ENCODE results near the gene GALNT17.

Gene GALNT17

DNA sequence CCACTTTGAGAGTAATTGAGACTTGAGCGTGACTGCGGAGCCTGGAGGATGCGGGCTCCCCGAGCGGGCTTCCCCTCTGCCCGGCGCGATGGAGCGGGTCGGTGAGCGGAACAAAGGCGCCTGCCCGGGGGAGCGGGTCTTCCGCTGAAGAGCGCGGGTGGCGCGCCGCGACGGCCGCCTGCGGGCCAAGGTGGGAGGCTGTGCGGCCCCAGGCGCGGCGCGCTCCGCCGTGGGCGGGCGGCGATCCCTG lies at the start of gene GALNT17:
TSS of gene GALNT17 (plus strand) at position 18 of the 250 bp plus-strand sequence.
- DNase-seq, result no peak
- H3K27me3 Mint-ChIP-seq, result peaks cover 39% of the 10 kb centered on the region
- CTCF ChIA-PET, result no interaction called here
- peaks cover 4% of the 10 kb centered on the region for H3K9me3 Mint-ChIP-seq
- H3K27ac Mint-ChIP-seq, result no peak within 1 kb of the TSS
- peaks cover 2% of the 10 kb centered on the region for H3K36me3 Mint-ChIP-seq
- no peaks in the 10 kb centered on the region for H3K4me1 Mint-ChIP-seq
- H3K4me3 Mint-ChIP-seq, result no peak within 1 kb of the TSS

DNA sequence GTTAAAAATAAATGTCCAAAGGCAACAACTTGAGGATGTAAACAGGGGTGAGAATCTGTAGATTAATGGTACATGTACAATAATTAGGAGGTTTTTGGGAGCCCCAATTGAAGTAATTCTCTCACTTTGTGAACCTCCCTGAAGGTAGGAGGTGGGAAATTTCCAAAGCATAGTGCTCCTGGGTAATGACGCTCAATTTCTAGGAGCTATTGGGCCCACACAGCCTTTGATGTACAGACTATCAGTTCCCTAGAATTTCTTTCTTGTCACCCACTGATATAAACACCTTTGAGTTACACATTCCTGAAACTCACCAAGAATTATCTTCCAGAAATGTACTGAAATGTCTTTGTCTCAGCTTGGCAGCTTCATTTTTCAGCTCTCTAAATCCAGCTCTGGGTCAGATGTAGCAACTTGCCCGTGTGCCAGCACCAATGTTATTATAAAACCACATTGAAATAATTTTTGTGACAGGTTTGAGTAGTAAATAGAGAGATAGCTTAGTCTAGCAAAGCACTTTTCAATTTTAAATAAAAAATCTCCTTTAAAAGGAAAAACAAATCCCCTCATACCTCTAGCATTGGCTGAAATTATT lies 36.6 kb upstream of the GALNT17 start:
- Mint-ChIP-seq H3K4me1 (no peaks in the 10 kb centered on the region), H3K36me3 (no peaks in the 10 kb centered on the region), H3K4me3 (no peak overlapping the region), H3K27me3 (no peaks in the 10 kb centered on the region), H3K9me3 (peaks cover 21% of the 10 kb centered on the region), H3K27ac (no peak overlapping the region)
- CTCF ChIA-PET, result no interaction called here
- no peak for DNase-seq

- Mint-ChIP-seq H3K4me1 (no peaks in the 10 kb centered on the region), H3K27ac (no peak overlapping the region), H3K27me3 (no peaks in the 10 kb centered on the region), H3K9me3 (peaks cover 20% of the 10 kb centered on the region), H3K4me3 (no peak overlapping the region), H3K36me3 (no peaks in the 10 kb centered on the region)
- CTCF ChIA-PET, result no interaction called here
- DNase-seq, result no peak
These were observed 35.6 kb upstream of the GALNT17 start for GRCh38 chr7:71096351-71096750.

GRCh38 chr7:71106226-71106625 lies 25.7 kb upstream of the GALNT17 start:
- no peak overlapping the region for H3K27ac Mint-ChIP-seq
- H3K4me1 Mint-ChIP-seq, result no peaks in the 10 kb centered on the region
- DNase-seq, result no peak
- H3K9me3 Mint-ChIP-seq, result peaks cover 23% of the 10 kb centered on the region
- CTCF ChIA-PET, result no interaction called here
- H3K4me3 Mint-ChIP-seq, result no peak overlapping the region
- no peaks in the 10 kb centered on the region for H3K36me3 Mint-ChIP-seq
- no peaks in the 10 kb centered on the region for H3K27me3 Mint-ChIP-seq

GRCh38 chr7:71112436-71112835 lies 19.5 kb upstream of the GALNT17 start:
- no peaks in the 10 kb centered on the region for H3K36me3 Mint-ChIP-seq
- DNase-seq, result no peak

DNA sequence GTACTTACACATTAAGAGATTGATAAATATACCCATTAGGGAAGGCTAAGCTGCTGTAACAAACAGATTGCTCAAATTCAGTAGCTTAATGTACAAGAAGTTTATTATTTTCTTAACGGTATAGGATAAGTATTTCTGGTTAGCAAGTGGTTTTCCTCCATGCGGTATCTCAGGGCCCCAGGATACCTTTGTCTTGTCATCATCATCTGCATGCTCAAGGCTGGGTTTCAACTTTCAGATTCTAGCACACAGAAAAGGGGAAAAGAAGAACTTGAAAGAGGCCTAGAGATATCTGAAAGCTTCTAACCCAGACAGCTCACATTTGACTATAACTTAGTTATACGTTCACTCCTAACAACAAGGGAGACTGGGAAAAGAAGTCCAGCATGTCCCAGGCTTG lies 11.8 kb upstream of the GALNT17 start:
- Mint-ChIP-seq H3K4me3 (no peak overlapping the region), H3K9me3 (peaks cover 32% of the 10 kb centered on the region), H3K4me1 (no peaks in the 10 kb centered on the region), H3K36me3 (no peaks in the 10 kb centered on the region), H3K27me3 (no peaks in the 10 kb centered on the region), H3K27ac (no peak overlapping the region)
- no peak for DNase-seq
- CTCF ChIA-PET, result no interaction called here

More at GRCh38 chr7:71112436-71112835, 19.5 kb upstream of the GALNT17 start:
- Mint-ChIP-seq H3K9me3 (peaks cover 23% of the 10 kb centered on the region), H3K4me3 (no peak overlapping the region), H3K27me3 (no peaks in the 10 kb centered on the region), H3K27ac (no peak overlapping the region), H3K4me1 (no peaks in the 10 kb centered on the region)
- CTCF ChIA-PET, result no interaction called here

GRCh38 chr7:71129126-71129525 lies 2.8 kb upstream of the GALNT17 start:
- DNase-seq, result no peak
- Mint-ChIP-seq H3K4me3 (no peak overlapping the region), H3K4me1 (no peaks in the 10 kb centered on the region), H3K27me3 (peaks cover 39% of the 10 kb centered on the region), H3K27ac (no peak overlapping the region), H3K36me3 (peaks cover 2% of the 10 kb centered on the region), H3K9me3 (peaks cover 6% of the 10 kb centered on the region)
- CTCF ChIA-PET, result no interaction called here

- Mint-ChIP-seq H3K36me3 (peaks cover 2% of the 10 kb centered on the region), H3K4me1 (no peaks in the 10 kb centered on the region), H3K4me3 (no peak overlapping the region), H3K27me3 (peaks cover 39% of the 10 kb centered on the region), H3K9me3 (peaks cover 2% of the 10 kb centered on the region), H3K27ac (no peak overlapping the region)
- DNase-seq, result no peak
- CTCF ChIA-PET, result no interaction called here
These were observed 1.8 kb upstream of the GALNT17 start for GRCh38 chr7:71130031-71130679.

DNA sequence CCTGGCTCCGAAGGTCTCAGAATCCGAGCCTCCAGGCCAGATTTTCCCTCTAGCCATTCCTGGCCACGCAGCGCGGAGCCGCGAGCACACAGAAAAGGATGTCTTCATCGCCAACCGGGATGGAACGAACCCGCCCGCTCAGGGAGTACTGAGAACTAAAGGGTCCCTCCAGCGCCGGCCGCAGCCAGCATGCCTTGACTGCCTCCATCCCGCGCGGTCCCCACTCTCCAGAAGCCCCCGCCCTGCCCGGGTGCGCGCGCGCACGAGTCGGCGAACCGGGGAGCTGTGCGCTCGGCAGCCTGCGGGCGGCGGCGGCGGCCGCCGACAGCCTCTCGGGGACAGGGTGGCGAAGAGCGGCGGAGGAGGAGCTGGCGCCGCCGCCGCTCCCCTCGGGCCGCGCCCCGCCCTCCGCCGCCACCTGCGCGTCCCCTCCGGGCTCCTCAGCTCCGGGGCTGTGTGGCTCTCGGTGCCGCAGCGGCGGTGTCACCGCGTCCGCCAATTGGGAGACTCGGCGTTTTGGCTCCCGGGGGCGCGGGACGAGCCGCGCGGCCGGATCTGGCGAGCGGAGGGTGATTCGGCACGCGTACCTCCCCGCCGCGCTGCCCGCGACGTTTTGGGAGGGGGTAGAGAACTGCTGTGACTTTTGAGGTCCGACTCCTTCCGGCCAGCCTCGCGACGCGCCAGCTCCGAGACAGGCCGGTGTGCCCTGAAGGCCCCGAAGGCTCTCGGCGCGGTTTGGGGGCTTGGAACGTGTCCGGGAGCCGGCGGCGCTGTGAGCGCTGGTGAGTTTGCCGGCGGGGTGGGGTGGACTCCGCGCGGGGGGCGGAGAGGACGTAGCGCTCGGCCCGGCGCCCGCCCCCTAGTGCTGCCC lies 453 bp upstream of the GALNT17 start:
- Mint-ChIP-seq H3K4me3 (no peak overlapping the region), H3K36me3 (peaks cover 2% of the 10 kb centered on the region), H3K4me1 (no peaks in the 10 kb centered on the region), H3K27ac (no peak overlapping the region), H3K9me3 (peaks cover 4% of the 10 kb centered on the region), H3K27me3 (peaks cover 39% of the 10 kb centered on the region)
- CTCF ChIA-PET, result no interaction called here
- no peak for DNase-seq

DNA sequence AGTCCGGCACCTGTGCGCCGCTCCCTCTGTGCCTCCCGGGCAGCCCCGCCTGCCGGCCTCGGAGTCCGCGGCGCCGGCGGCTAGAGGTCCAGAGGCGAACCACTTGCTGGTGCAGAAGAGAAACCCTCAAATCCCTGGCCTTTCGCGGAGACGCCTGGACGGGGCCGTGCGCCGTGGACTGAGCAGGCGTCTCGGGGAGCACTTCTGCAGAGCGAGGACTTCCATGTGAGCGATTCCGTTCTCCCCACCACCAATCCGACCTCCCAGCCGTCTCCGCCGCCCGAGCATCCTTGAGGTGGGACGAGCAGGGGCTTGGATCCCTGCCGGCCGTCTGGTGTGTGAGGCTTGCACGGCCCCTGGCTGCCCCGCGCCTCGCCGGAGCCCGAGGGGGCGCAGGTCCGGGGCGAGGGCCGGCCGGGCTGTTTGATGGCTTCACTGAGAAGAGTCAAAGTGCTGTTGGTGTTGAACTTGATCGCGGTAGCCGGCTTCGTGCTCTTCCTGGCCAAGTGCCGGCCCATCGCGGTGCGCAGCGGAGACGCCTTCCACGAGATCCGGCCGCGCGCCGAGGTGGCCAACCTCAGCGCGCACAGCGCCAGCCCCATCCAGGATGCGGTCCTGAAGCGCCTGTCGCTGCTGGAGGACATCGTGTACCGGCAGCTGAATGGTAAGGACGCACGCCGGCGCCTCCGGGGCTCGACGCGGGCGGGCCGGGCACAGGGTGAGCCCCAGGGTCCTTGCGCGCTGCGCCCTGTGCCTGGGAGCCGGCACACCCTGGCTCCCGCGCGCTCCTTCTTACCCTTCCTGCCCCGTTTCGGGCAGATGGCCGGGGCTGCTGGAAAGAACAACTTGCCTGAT lies 660 bp downstream of the GALNT17 start:
- peaks cover 4% of the 10 kb centered on the region for H3K9me3 Mint-ChIP-seq
- CTCF ChIA-PET, result no interaction called here
- H3K27ac Mint-ChIP-seq, result no peak overlapping the region
- H3K36me3 Mint-ChIP-seq, result peaks cover 2% of the 10 kb centered on the region
- no peak overlapping the region for H3K4me3 Mint-ChIP-seq
- DNase-seq, result no peak
- no peaks in the 10 kb centered on the region for H3K4me1 Mint-ChIP-seq
- peaks cover 39% of the 10 kb centered on the region for H3K27me3 Mint-ChIP-seq

DNA sequence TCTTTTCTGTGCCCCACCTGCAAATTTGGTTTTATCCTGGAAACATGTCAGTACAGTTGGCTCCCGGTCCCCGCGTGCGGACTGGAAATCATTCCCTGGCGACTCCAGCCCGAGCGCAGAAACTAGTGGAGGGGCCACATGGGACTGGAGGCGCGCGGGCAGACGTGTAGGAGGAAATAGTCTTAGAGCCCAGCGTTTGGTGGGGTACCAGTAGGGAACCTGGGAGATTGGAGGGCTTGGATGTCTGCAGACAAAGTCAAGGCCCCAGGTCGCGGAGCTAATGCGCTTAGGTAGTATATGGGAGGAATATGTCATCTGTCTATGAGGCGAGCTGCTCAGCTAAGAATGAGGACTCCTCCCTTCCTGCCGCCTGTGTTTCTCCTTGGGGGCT lies 1.3 kb downstream of the GALNT17 start:
- Mint-ChIP-seq H3K4me3 (no peak overlapping the region), H3K9me3 (peaks cover 5% of the 10 kb centered on the region), H3K4me1 (no peaks in the 10 kb centered on the region), H3K36me3 (peaks cover 2% of the 10 kb centered on the region), H3K27me3 (peaks cover 39% of the 10 kb centered on the region), H3K27ac (peak overlapping the region; percentile 46)
- no peak for DNase-seq
- CTCF ChIA-PET, result no interaction called here

GRCh38 chr7:71133856-71134255 lies 1.9 kb downstream of the GALNT17 start:
- CTCF ChIA-PET, result no interaction called here

GRCh38 chr7:71135116-71135515 lies 3.2 kb downstream of the GALNT17 start:
- CTCF ChIA-PET, result no interaction called here
- Mint-ChIP-seq H3K9me3 (peaks cover 15% of the 10 kb centered on the region), H3K27ac (no peak overlapping the region), H3K36me3 (peaks cover 2% of the 10 kb centered on the region), H3K4me1 (no peaks in the 10 kb centered on the region), H3K27me3 (peaks cover 32% of the 10 kb centered on the region), H3K4me3 (no peak overlapping the region)
- no peak for DNase-seq

More at GRCh38 chr7:71133856-71134255, 1.9 kb downstream of the GALNT17 start:
- Mint-ChIP-seq H3K36me3 (peaks cover 2% of the 10 kb centered on the region), H3K4me1 (no peaks in the 10 kb centered on the region), H3K27ac (no peak overlapping the region), H3K27me3 (peaks cover 39% of the 10 kb centered on the region), H3K4me3 (no peak overlapping the region), H3K9me3 (peaks cover 6% of the 10 kb centered on the region)
- DNase-seq, result no peak

DNA sequence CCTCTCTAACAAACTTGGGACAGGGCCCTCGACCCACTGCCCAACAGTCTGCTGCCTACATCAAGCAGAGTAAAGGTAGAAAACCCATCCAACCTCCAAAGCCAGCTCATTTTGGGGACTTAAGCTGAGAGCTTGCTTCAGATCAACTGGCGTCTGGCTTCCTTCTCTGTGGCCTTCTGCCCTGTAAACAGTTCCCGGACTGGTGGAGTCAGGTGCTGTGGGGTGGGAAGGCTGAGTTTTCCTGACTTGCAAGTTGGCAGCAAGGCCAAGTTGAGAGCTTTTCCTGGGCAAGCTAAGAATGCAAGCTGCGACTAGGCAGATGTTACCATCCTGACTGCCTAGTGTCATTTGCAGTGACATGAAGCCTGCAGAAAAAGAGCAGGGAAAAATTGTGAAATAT lies 3.7 kb downstream of the GALNT17 start:
- Mint-ChIP-seq H3K27me3 (peaks cover 30% of the 10 kb centered on the region), H3K4me1 (no peaks in the 10 kb centered on the region), H3K36me3 (peaks cover 2% of the 10 kb centered on the region), H3K27ac (no peak overlapping the region), H3K4me3 (no peak overlapping the region), H3K9me3 (peaks cover 15% of the 10 kb centered on the region)
- no peak for DNase-seq
- CTCF ChIA-PET, result no interaction called here

Data from activated naive CD4-positive, alpha-beta T cell treated with anti-CD3 and anti-CD28 coated beads, Interleukin-2, amount 10 ng/mL, durations not matched to agents 7 days and 5 days (primary cell).